Measurements from ENCODE around the gene NUP42. TPM values are rescaled to one million over a fixed set of nuclear protein-coding genes. Genes with fewer than 3 reads are reported as not detected.

NUP42 gene
- 21.6 TPM for total RNA-seq
- long read RNA-seq, transcript NUPL2-201 (7 exons, 1,795 nt): major isoform, 7 of 9 reads
- long read RNA-seq, partial matches to known transcripts: 0 of 9 reads
- long read RNA-seq, other reads (novel, unspliced or antisense): 1 of 9 reads

GRCh38 chr7:23181684-23182553 lies at the start of gene NUP42:
Gene NUP42, plus strand, starts transcription at chr7:23182048. Its CDS starts 38 bp downstream, at chr7:23182086.
- DNase-seq (ENCODE audit: missing footprints) (peak; percentile 97), ATAC-seq (peak; percentile 97)
- intact Hi-C loops (cut with DNase I): loop anchor here (1.0 to 10.0 kb wide), 3 partner anchors 65 to 343 kb away; partner anchors contain the start of genes GPNMB and KLHL7

GRCh38 chr7:23133797-23134196 lies 48.1 kb upstream of the NUP42 start:
- no peak for ATAC-seq
- no peak for DNase-seq (ENCODE audit: missing footprints)
- intact Hi-C loops (cut with DNase I): no loop called here

GRCh38 chr7:23135755-23136154 lies 46.1 kb upstream of the NUP42 start:
- intact Hi-C loops (cut with DNase I): no loop called here
- no peak for ATAC-seq

GRCh38 chr7:23136216-23136615 lies 45.6 kb upstream of the NUP42 start:
- intact Hi-C loops (cut with DNase I): no loop called here
- no peak for ATAC-seq
- no peak for DNase-seq (ENCODE audit: missing footprints)

More at GRCh38 chr7:23135755-23136154, 46.1 kb upstream of the NUP42 start:
- no peak for DNase-seq (ENCODE audit: missing footprints)

- ATAC-seq (no peak), DNase-seq (ENCODE audit: missing footprints) (no peak)
- intact Hi-C loops (cut with DNase I): no loop called here
Observed at GRCh38 chr7:23157679-23158078, 24.2 kb upstream of the NUP42 start.

- intact Hi-C loops (cut with DNase I): no loop called here
- ATAC-seq (no peak), DNase-seq (ENCODE audit: missing footprints) (no peak)
Observed at GRCh38 chr7:23158546-23158945, 23.3 kb upstream of the NUP42 start.

- no peak for ATAC-seq
- intact Hi-C loops (cut with DNase I): no loop called here
Observed at GRCh38 chr7:23161482-23161881, 20.4 kb upstream of the NUP42 start.

GRCh38 chr7:23164846-23165245 lies 17.0 kb upstream of the NUP42 start:
- ATAC-seq: no peak
- intact Hi-C loops (cut with DNase I): loop anchor here (5.0 kb wide), 2 partner anchors 38 to 58 kb away; partner anchors contain the start of gene KLHL7
- no peak for DNase-seq (ENCODE audit: missing footprints)

More at GRCh38 chr7:23161482-23161881, 20.4 kb upstream of the NUP42 start:
- DNase-seq (ENCODE audit: missing footprints): no peak

GRCh38 chr7:23165316-23165715 lies 16.5 kb upstream of the NUP42 start:
- DNase-seq (ENCODE audit: missing footprints) (no peak), ATAC-seq (no peak)
- intact Hi-C loops (cut with DNase I): loop anchor here (5.0 kb wide), 2 partner anchors 38 to 58 kb away; partner anchors contain the start of gene KLHL7

GRCh38 chr7:23167691-23168090 lies 14.2 kb upstream of the NUP42 start:
- intact Hi-C loops (cut with DNase I): loop anchor here (5.0 kb wide), 2 partner anchors 40 to 60 kb away; partner anchors contain the start of gene KLHL7
- DNase-seq (ENCODE audit: missing footprints): no peak
- no peak for ATAC-seq

GRCh38 chr7:23168111-23168885 lies 13.6 kb upstream of the NUP42 start:
- ATAC-seq (peak; percentile 83), DNase-seq (ENCODE audit: missing footprints) (no peak)
- intact Hi-C loops (cut with DNase I): loop anchor here (5.0 kb wide), 2 partner anchors 41 to 61 kb away; partner anchors contain the start of gene KLHL7

GRCh38 chr7:23175938-23176337 lies 5.9 kb upstream of the NUP42 start:
- ATAC-seq (peak; percentile 16), DNase-seq (ENCODE audit: missing footprints) (no peak)
- intact Hi-C loops (cut with DNase I): no loop called here

- intact Hi-C loops (cut with DNase I): loop anchor here (5.0 to 10.0 kb wide), 2 partner anchors 64 to 341 kb away; partner anchors contain the start of gene GPNMB
- ATAC-seq: no peak
- DNase-seq (ENCODE audit: missing footprints): no peak
Observed at GRCh38 chr7:23183279-23184012, 1.6 kb downstream of the NUP42 start.

GRCh38 chr7:23184291-23184690 lies 2.4 kb downstream of the NUP42 start:
- intact Hi-C loops (cut with DNase I): loop anchor here (5.0 to 10.0 kb wide), 2 partner anchors 63 to 341 kb away; partner anchors contain the start of gene GPNMB
- DNase-seq (ENCODE audit: missing footprints) (no peak), ATAC-seq (no peak)

GRCh38 chr7:23184709-23185359 lies 3.0 kb downstream of the NUP42 start:
- intact Hi-C loops (cut with DNase I): loop anchor here (5.0 to 10.0 kb wide), 3 partner anchors 62 to 340 kb away; partner anchors contain the start of gene GPNMB
- DNase-seq (ENCODE audit: missing footprints) (no peak), ATAC-seq (no peak)

- intact Hi-C loops (cut with DNase I): loop anchor here (5.0 to 10.0 kb wide), 2 partner anchors 76 to 339 kb away; no protein-coding TSS in a partner anchor
- no peak for DNase-seq (ENCODE audit: missing footprints)
- ATAC-seq: no peak
Observed at GRCh38 chr7:23185980-23186379, 4.1 kb downstream of the NUP42 start.

GRCh38 chr7:23191022-23191421 lies 9.2 kb downstream of the NUP42 start:
- intact Hi-C loops (cut with DNase I): no loop called here
- no peak for ATAC-seq
- DNase-seq (ENCODE audit: missing footprints): no peak
